Glutamatergic neuron (in vitro differentiated cells): ENCODE data around the gene HEYL. TPM values are rescaled to one million over a fixed set of nuclear protein-coding genes. Genes with fewer than 3 reads are reported as not detected.

ENCODE experiments used
- DNase-seq: peaks from one replicate; pipeline ENCODE4 v3.0.0; 2022
- H3K27ac Mint-ChIP-seq: one replicate; pipeline ENCODE4 v1.8.0; 2020; ENCODE audit warnings: mild to moderate bottlenecking, mixed read lengths, inconsistent platforms; ENCODE audit not compliant: unreplicated experiment
- H3K27me3 Mint-ChIP-seq: one replicate; pipeline ENCODE4 v1.8.0; 2020; ENCODE audit warnings: mild to moderate bottlenecking, moderate library complexity, mixed read lengths, inconsistent platforms; ENCODE audit not compliant: unreplicated experiment
- H3K36me3 Mint-ChIP-seq: one replicate; pipeline ENCODE4 v1.8.0; 2020; ENCODE audit warnings: mild to moderate bottlenecking, mixed read lengths, inconsistent platforms; ENCODE audit not compliant: unreplicated experiment
- H3K4me1 Mint-ChIP-seq: one replicate; pipeline ENCODE4 v1.8.0; 2020; ENCODE audit warnings: mild to moderate bottlenecking, low read depth, mixed read lengths, inconsistent platforms; ENCODE audit not compliant: unreplicated experiment
- H3K4me3 Mint-ChIP-seq: one replicate; pipeline ENCODE4 v1.8.0; 2020; ENCODE audit warnings: mild to moderate bottlenecking, mixed read lengths, inconsistent platforms; ENCODE audit not compliant: unreplicated experiment
- H3K9me3 Mint-ChIP-seq: one replicate; pipeline ENCODE4 v1.8.0; 2020; ENCODE audit warnings: mild to moderate bottlenecking, moderate library complexity, mixed read lengths, inconsistent platforms; ENCODE audit not compliant: unreplicated experiment
- total RNA-seq: library from RNA; stranded (reverse); fragmentation: NEBNext Ultra II Directional; extraction: Animal tissue kit (Norgen Biotek cat#: 25700); gene quantifications from one replicate; pipeline ENCODE4 v1.2.1, GENCODE V29; 2021; ENCODE audit not compliant: unreplicated experiment
- TF ChIP-seq, protein P1 (sequence below): fragments of 200-600 bp; sonication (generic); IDR thresholded peaks from one replicate; pipeline ENCODE4 v1.5.0; 2021; ENCODE audit not compliant: partially characterized antibody, unreplicated experiment

The HEYL gene
- total RNA-seq, 1 donor from 2014 or later = 9.0 TPM

GRCh38 chr1:39650431-39650830 lies 11.0 kb upstream of the HEYL start:
- Mint-ChIP-seq H3K36me3 (no peaks in the 10 kb centered on the region), H3K9me3 (peaks cover 5% of the 10 kb centered on the region), H3K4me3 (no peak overlapping the region), H3K27ac (no peak overlapping the region), H3K27me3 (peaks cover 7% of the 10 kb centered on the region), H3K4me1 (peaks cover 23% of the 10 kb centered on the region)
- TF ChIP-seq, protein P1, sequence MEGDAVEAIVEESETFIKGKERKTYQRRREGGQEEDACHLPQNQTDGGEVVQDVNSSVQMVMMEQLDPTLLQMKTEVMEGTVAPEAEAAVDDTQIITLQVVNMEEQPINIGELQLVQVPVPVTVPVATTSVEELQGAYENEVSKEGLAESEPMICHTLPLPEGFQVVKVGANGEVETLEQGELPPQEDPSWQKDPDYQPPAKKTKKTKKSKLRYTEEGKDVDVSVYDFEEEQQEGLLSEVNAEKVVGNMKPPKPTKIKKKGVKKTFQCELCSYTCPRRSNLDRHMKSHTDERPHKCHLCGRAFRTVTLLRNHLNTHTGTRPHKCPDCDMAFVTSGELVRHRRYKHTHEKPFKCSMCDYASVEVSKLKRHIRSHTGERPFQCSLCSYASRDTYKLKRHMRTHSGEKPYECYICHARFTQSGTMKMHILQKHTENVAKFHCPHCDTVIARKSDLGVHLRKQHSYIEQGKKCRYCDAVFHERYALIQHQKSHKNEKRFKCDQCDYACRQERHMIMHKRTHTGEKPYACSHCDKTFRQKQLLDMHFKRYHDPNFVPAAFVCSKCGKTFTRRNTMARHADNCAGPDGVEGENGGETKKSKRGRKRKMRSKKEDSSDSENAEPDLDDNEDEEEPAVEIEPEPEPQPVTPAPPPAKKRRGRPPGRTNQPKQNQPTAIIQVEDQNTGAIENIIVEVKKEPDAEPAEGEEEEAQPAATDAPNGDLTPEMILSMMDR = no peak
- no peak for DNase-seq

GRCh38 chr1:39649636-39650185 lies 10.3 kb upstream of the HEYL start:
- Mint-ChIP-seq H3K9me3 (peaks cover 6% of the 10 kb centered on the region), H3K4me3 (no peak overlapping the region), H3K36me3 (no peaks in the 10 kb centered on the region), H3K27me3 (peaks cover 7% of the 10 kb centered on the region), H3K4me1 (peaks cover 26% of the 10 kb centered on the region), H3K27ac (no peak overlapping the region)
- no peak for DNase-seq
- TF ChIP-seq, protein P1 = no peak

DNA sequence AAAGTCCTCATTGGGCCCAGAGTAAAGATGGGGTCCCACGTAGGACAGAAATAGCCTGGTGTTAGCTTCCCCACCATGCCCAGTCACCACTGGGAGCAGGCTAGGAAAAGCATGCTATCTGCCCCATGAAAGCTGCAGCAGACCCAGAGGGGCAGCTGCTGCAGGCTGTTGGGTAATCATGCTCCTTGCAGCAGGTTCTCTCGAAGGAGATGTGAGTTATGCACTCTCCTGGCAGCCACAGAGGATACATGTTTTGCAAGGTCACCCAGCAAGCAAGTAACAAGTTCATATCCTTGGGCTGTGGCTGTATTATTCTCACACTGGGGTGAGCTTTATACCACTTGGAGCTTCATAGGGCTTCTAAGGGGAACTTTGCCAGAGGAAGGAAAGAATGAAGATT lies 9.1 kb upstream of the HEYL start:
- TF ChIP-seq, protein P1 = no peak
- no peak for DNase-seq
- Mint-ChIP-seq H3K27ac (no peak overlapping the region), H3K4me1 (peaks cover 22% of the 10 kb centered on the region), H3K9me3 (peaks cover 12% of the 10 kb centered on the region), H3K36me3 (peaks cover 5% of the 10 kb centered on the region), H3K27me3 (peaks cover 14% of the 10 kb centered on the region), H3K4me3 (no peak overlapping the region)

DNA sequence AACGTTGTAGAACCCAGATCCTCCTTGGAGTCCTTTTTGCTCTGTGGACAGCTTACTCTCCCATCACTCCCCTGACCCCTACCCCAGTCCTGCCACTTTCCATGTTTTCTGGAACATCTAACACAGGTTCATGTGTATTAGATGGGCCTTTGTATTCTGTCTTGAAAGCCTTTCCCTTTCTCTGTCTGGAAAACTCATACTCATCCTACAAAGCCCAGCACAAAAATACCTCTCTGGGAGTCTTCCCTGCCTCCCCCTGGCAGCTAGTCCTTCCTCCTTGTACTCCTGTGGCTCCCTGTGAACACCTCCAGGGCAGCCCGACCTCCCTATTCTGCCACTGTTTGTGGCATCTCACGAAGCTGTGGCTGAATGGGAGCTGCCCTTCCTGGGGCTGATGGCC lies 7.8 kb upstream of the HEYL start:
- H3K27me3 Mint-ChIP-seq = peaks cover 14% of the 10 kb centered on the region
- DNase-seq = no peak

More for the DNA sequence above, 7.8 kb upstream of the HEYL start:
- TF ChIP-seq, protein P1 = no peak
- Mint-ChIP-seq H3K4me1 (peaks cover 18% of the 10 kb centered on the region), H3K4me3 (peak overlapping the region; percentile 20), H3K27ac (peak overlapping the region; percentile 52), H3K36me3 (peaks cover 5% of the 10 kb centered on the region), H3K9me3 (peaks cover 12% of the 10 kb centered on the region)
